Large intestine (tissue), 3 donors: ENCODE measurements around the gene PKN3. TPM values are rescaled to one million over a fixed set of nuclear protein-coding genes. Genes with fewer than 3 reads are reported as not detected.
"Not testable (repeated sequence)": the region's sequence is repeated elsewhere in the genome, so short reads cannot be mapped to it uniquely, and the experiment has no call there.

Source experiments
- DNase-seq, 2 donors: peaks; one replicate each; pipeline versions ENCODE4 v3.0.0 to v3.0.0-alpha.2; 2013
- H3K27ac ChIP-seq: one replicate; pipeline ENCODE4 v1.5.1; 2013; ENCODE audit warnings: low read length
- H3K27me3 ChIP-seq: 2 replicates; pipeline ENCODE4 v1.6.1; 2013; ENCODE audit warnings: low read length; ENCODE audit not compliant: control insufficient read depth, insufficient read depth
- H3K36me3 ChIP-seq: 2 replicates; pipeline ENCODE4 v1.6.1; 2013; ENCODE audit warnings: low read length; ENCODE audit not compliant: control insufficient read depth, insufficient read depth
- H3K4me1 ChIP-seq: one replicate; pipeline ENCODE4 v1.6.1; 2013; ENCODE audit warnings: low read length; ENCODE audit not compliant: control insufficient read depth, insufficient read depth
- H3K4me3 ChIP-seq: one replicate; pipeline ENCODE4 v1.5.1; 2013; ENCODE audit warnings: low read length
- H3K9me3 ChIP-seq: one replicate; pipeline ENCODE4 v1.6.1; 2013; ENCODE audit warnings: mild to moderate bottlenecking, low read depth, low read length, moderate library complexity; ENCODE audit not compliant: control insufficient read depth
- WGBS: methylation state at CpG from one replicate; pipeline ENCODE4 v1.1.5; 2013; ENCODE audit warnings: low lambda C conversion rate; ENCODE audit not compliant: insufficient coverage; 5-methylcytosine and 5-hydroxymethylcytosine counted together
- polyA plus RNA-seq: library from polyadenylated mRNA; unstranded; fragments of 120-200 nt; gene quantifications from one replicate; pipeline ENCODE4 v1.2.1, GENCODE V29; 2013

The PKN3 gene
- polyA plus RNA-seq, 1 donor: 5.5 TPM

GRCh38 chr9:128693738-128694137, 8.6 kb upstream of the PKN3 start:
- 100% methylated on average over 1 of the region's 3 CpGs for WGBS
- H3K27me3 ChIP-seq, DNase-seq, H3K4me1 ChIP-seq, H3K9me3 ChIP-seq, H3K27ac ChIP-seq, H3K4me3 ChIP-seq: not testable (repeated sequence)
- peaks cover 47% of the 10 kb centered on the region for H3K36me3 ChIP-seq

GRCh38 chr9:128694344-128694743, 8.0 kb upstream of the PKN3 start:
- WGBS: 100% methylated on average over 3 of the region's 6 CpGs
- no peaks in the 10 kb centered on the region for H3K4me1 ChIP-seq
- no peaks in the 10 kb centered on the region for H3K27me3 ChIP-seq
- H3K4me3 ChIP-seq: no peak overlapping the region
- peaks cover 47% of the 10 kb centered on the region for H3K36me3 ChIP-seq
- DNase-seq: no peak
- no peaks in the 10 kb centered on the region for H3K9me3 ChIP-seq
- H3K27ac ChIP-seq: no peak overlapping the region

- no peak for DNase-seq
- Histone ChIP-seq H3K36me3 (peaks cover 38% of the 10 kb centered on the region), H3K4me1 (no peaks in the 10 kb centered on the region), H3K27me3 (no peaks in the 10 kb centered on the region), H3K4me3 (no peak overlapping the region), H3K27ac (no peak overlapping the region), H3K9me3 (no peaks in the 10 kb centered on the region)
- no CpG with 5 or more reads among the region's 8 CpGs for WGBS
These were observed 5.2 kb upstream of the PKN3 start for GRCh38 chr9:128696923-128697707.

GRCh38 chr9:128699096-128699795, 3.1 kb upstream of the PKN3 start:
- not testable (repeated sequence) for DNase-seq, H3K27ac ChIP-seq, H3K9me3 ChIP-seq, H3K4me1 ChIP-seq, H3K4me3 ChIP-seq, H3K27me3 ChIP-seq
- peaks cover 17% of the 10 kb centered on the region for H3K36me3 ChIP-seq
- WGBS: no CpG with 5 or more reads among the region's 30 CpGs

- no CpG with 5 or more reads among the region's 10 CpGs for WGBS
These were observed 962 bp upstream of the PKN3 start for GRCh38 chr9:128701227-128701854.

GRCh38 chr9:128702949-128703615, 779 bp downstream of the PKN3 start:
- DNase-seq: peak in 1 of 2 donors; percentile 55
- no peaks in the 10 kb centered on the region for H3K27me3 ChIP-seq

More at GRCh38 chr9:128701227-128701854, 962 bp upstream of the PKN3 start:
- H3K4me1 ChIP-seq: no peaks in the 10 kb centered on the region
- no peak overlapping the region for H3K4me3 ChIP-seq
- no peak for DNase-seq
- H3K36me3 ChIP-seq: peaks cover 7% of the 10 kb centered on the region
- H3K27ac ChIP-seq: no peak overlapping the region
- H3K9me3 ChIP-seq: no peaks in the 10 kb centered on the region
- no peaks in the 10 kb centered on the region for H3K27me3 ChIP-seq

GRCh38 chr9:128703616-128704355, 1.5 kb downstream of the PKN3 start:
- H3K9me3 ChIP-seq: no peaks in the 10 kb centered on the region
- no peak for DNase-seq
- no peaks in the 10 kb centered on the region for H3K4me1 ChIP-seq
- WGBS: no CpG with 5 or more reads among the region's 31 CpGs
- peak overlapping the region; percentile 60 for H3K4me3 ChIP-seq
- no peak overlapping the region for H3K27ac ChIP-seq
- no peaks in the 10 kb centered on the region for H3K27me3 ChIP-seq
- no peaks in the 10 kb centered on the region for H3K36me3 ChIP-seq

More at GRCh38 chr9:128702949-128703615, 779 bp downstream of the PKN3 start:
- Histone ChIP-seq H3K4me3 (peak overlapping the region; percentile 60), H3K4me1 (no peaks in the 10 kb centered on the region), H3K9me3 (no peaks in the 10 kb centered on the region), H3K27ac (no peak overlapping the region), H3K36me3 (no peaks in the 10 kb centered on the region)
- WGBS: no CpG with 5 or more reads among the region's 55 CpGs

- Histone ChIP-seq H3K27me3 (no peaks in the 10 kb centered on the region), H3K4me3 (no peak overlapping the region), H3K4me1 (no peaks in the 10 kb centered on the region), H3K27ac (no peak overlapping the region), H3K9me3 (no peaks in the 10 kb centered on the region), H3K36me3 (no peaks in the 10 kb centered on the region)
- WGBS: no CpG with 5 or more reads among the region's 5 CpGs
- DNase-seq: no peak
These were observed 2.0 kb downstream of the PKN3 start for GRCh38 chr9:128704356-128704670.

- DNase-seq: no peak
- H3K9me3 ChIP-seq: no peaks in the 10 kb centered on the region
- no peak overlapping the region for H3K27ac ChIP-seq
- H3K27me3 ChIP-seq: no peaks in the 10 kb centered on the region
- no peak overlapping the region for H3K4me3 ChIP-seq
- H3K4me1 ChIP-seq: no peaks in the 10 kb centered on the region
- H3K36me3 ChIP-seq: no peaks in the 10 kb centered on the region
- no CpG with 5 or more reads among the region's 36 CpGs for WGBS
These were observed 3.0 kb downstream of the PKN3 start for GRCh38 chr9:128705051-128705965.
